ENCODE results near the gene CDYL2. TPM values are rescaled to one million over a fixed set of nuclear protein-coding genes. Genes with fewer than 3 reads are reported as not detected.

CDYL2 gene, protein sequence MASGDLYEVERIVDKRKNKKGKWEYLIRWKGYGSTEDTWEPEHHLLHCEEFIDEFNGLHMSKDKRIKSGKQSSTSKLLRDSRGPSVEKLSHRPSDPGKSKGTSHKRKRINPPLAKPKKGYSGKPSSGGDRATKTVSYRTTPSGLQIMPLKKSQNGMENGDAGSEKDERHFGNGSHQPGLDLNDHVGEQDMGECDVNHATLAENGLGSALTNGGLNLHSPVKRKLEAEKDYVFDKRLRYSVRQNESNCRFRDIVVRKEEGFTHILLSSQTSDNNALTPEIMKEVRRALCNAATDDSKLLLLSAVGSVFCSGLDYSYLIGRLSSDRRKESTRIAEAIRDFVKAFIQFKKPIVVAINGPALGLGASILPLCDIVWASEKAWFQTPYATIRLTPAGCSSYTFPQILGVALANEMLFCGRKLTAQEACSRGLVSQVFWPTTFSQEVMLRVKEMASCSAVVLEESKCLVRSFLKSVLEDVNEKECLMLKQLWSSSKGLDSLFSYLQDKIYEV
- 3.0 TPM for polyA plus RNA-seq (2013, experiment 1 of 4)
- polyA plus RNA-seq (2013, experiment 2 of 4) = 5.2 TPM
- 2.6 TPM for polyA plus RNA-seq (2013, experiment 3 of 4)
- polyA plus RNA-seq (2013, experiment 4 of 4) = 2.9 TPM

GRCh38 chr16:80804526-80805383, at the start of gene CDYL2:
CDYL2 (minus strand) TSS chr16:80804598; CDS start chr16:80804173, 425 bp downstream.
- WGBS, 2 experiments = 9% methylated on average over 63 of the region's 63 CpGs
- H3K4me3 ChIP-seq (ENCODE audit: insufficient read depth, low read depth, low read length) = peak within 1 kb of the TSS; percentile 54
- H3K27me3 ChIP-seq (ENCODE audit: control insufficient read depth, insufficient read depth, low read length, poor library complexity, severe bottlenecking) = peaks cover 52% of the 10 kb centered on the region
- no peaks in the 10 kb centered on the region for H3K4me1 ChIP-seq (ENCODE audit: control insufficient read depth, insufficient read depth, low read length)
- H3K27ac ChIP-seq (ENCODE audit: insufficient read depth, low read depth, low read length, poor library complexity, severe bottlenecking) = no peak within 1 kb of the TSS
- H3K36me3 ChIP-seq (ENCODE audit: control insufficient read depth, insufficient read depth, low read length) = no peaks in the 10 kb centered on the region
- H3K9me3 ChIP-seq (ENCODE audit: control insufficient read depth, low read length) = no peaks in the 10 kb centered on the region

- Histone ChIP-seq H3K27me3 (ENCODE audit: control insufficient read depth, insufficient read depth, low read length, poor library complexity, severe bottlenecking) (no peaks in the 10 kb centered on the region), H3K27ac (ENCODE audit: insufficient read depth, low read depth, low read length, poor library complexity, severe bottlenecking) (no peak overlapping the region), H3K4me1 (ENCODE audit: control insufficient read depth, insufficient read depth, low read length) (no peaks in the 10 kb centered on the region), H3K4me3 (ENCODE audit: insufficient read depth, low read depth, low read length) (no peak overlapping the region), H3K9me3 (ENCODE audit: control insufficient read depth, low read length) (no peaks in the 10 kb centered on the region), H3K36me3 (ENCODE audit: control insufficient read depth, insufficient read depth, low read length) (no peaks in the 10 kb centered on the region)
- WGBS, 2 experiments = 96 to 97% methylated on average over 5 of the region's 5 CpGs
Observed at GRCh38 chr16:80852261-80852872, 48.0 kb upstream of the CDYL2 start.

- H3K4me1 ChIP-seq (ENCODE audit: control insufficient read depth, insufficient read depth, low read length) = no peaks in the 10 kb centered on the region
- H3K36me3 ChIP-seq (ENCODE audit: control insufficient read depth, insufficient read depth, low read length) = no peaks in the 10 kb centered on the region
- H3K4me3 ChIP-seq (ENCODE audit: insufficient read depth, low read depth, low read length) = no peak overlapping the region
- H3K9me3 ChIP-seq (ENCODE audit: control insufficient read depth, low read length) = no peaks in the 10 kb centered on the region
- H3K27ac ChIP-seq (ENCODE audit: insufficient read depth, low read depth, low read length, poor library complexity, severe bottlenecking) = no peak overlapping the region
- no peaks in the 10 kb centered on the region for H3K27me3 ChIP-seq (ENCODE audit: control insufficient read depth, insufficient read depth, low read length, poor library complexity, severe bottlenecking)
- WGBS, 2 experiments = 96 to 97% methylated on average over 6 of the region's 6 CpGs
Observed at GRCh38 chr16:80851831-80852230, 47.4 kb upstream of the CDYL2 start.

GRCh38 chr16:80850757-80851156, 46.4 kb upstream of the CDYL2 start:
- Histone ChIP-seq H3K27ac (ENCODE audit: insufficient read depth, low read depth, low read length, poor library complexity, severe bottlenecking) (no peak overlapping the region), H3K9me3 (ENCODE audit: control insufficient read depth, low read length) (no peaks in the 10 kb centered on the region), H3K4me1 (ENCODE audit: control insufficient read depth, insufficient read depth, low read length) (no peaks in the 10 kb centered on the region), H3K36me3 (ENCODE audit: control insufficient read depth, insufficient read depth, low read length) (no peaks in the 10 kb centered on the region), H3K27me3 (ENCODE audit: control insufficient read depth, insufficient read depth, low read length, poor library complexity, severe bottlenecking) (no peaks in the 10 kb centered on the region), H3K4me3 (ENCODE audit: insufficient read depth, low read depth, low read length) (no peak overlapping the region)

DNA sequence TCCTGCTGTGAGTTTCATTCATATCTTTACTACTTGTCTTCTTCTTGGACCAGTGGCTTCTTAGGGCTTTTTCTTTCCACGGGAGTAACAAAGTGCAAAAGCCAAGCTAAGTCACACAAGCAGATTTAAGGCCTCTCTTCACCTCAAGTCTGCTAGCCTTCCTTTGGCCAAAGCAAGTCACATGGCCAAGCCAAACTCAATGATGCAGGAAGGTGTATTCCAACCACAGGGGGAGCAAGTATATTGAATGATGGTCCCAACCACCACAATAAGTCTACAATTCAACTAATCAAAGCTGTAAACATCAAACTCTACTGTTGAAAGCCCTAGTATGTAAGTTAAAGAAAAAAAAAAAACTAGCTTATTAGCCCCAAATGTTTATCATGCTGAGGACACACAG, 44.5 kb upstream of the CDYL2 start:
- Histone ChIP-seq H3K4me3 (ENCODE audit: insufficient read depth, low read depth, low read length) (no peak overlapping the region), H3K27ac (ENCODE audit: insufficient read depth, low read depth, low read length, poor library complexity, severe bottlenecking) (no peak overlapping the region), H3K4me1 (ENCODE audit: control insufficient read depth, insufficient read depth, low read length) (no peaks in the 10 kb centered on the region), H3K27me3 (ENCODE audit: control insufficient read depth, insufficient read depth, low read length, poor library complexity, severe bottlenecking) (no peaks in the 10 kb centered on the region), H3K9me3 (ENCODE audit: control insufficient read depth, low read length) (no peaks in the 10 kb centered on the region), H3K36me3 (ENCODE audit: control insufficient read depth, insufficient read depth, low read length) (no peaks in the 10 kb centered on the region)
- 88% methylated on average over 1 of the region's 1 CpG for WGBS, 2 experiments

DNA sequence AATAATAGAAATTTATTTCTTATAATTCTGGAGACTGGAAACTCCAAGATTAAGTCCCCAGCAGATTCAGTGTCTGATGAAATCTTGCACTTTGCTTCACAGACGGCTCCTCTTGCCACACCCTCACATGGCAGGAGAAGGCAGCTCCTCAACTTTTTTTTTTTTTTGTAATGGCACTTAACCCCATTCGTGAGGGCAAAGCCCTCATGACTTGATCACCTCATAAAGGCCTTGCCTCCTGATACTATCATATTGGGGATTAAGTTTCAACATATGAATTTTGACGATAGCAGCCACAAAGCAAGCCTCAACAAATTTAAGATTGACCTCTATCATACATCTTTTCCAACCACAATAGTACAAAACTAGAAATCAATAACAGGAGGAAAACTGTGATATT, 42.3 kb upstream of the CDYL2 start:
- Histone ChIP-seq H3K9me3 (ENCODE audit: control insufficient read depth, low read length) (no peaks in the 10 kb centered on the region), H3K27me3 (ENCODE audit: control insufficient read depth, insufficient read depth, low read length, poor library complexity, severe bottlenecking) (no peaks in the 10 kb centered on the region), H3K27ac (ENCODE audit: insufficient read depth, low read depth, low read length, poor library complexity, severe bottlenecking) (no peak overlapping the region), H3K36me3 (ENCODE audit: control insufficient read depth, insufficient read depth, low read length) (no peaks in the 10 kb centered on the region), H3K4me1 (ENCODE audit: control insufficient read depth, insufficient read depth, low read length) (no peaks in the 10 kb centered on the region), H3K4me3 (ENCODE audit: insufficient read depth, low read depth, low read length) (no peak overlapping the region)
- 73 to 90% methylated on average over 3 of the region's 3 CpGs for WGBS, 2 experiments

DNA sequence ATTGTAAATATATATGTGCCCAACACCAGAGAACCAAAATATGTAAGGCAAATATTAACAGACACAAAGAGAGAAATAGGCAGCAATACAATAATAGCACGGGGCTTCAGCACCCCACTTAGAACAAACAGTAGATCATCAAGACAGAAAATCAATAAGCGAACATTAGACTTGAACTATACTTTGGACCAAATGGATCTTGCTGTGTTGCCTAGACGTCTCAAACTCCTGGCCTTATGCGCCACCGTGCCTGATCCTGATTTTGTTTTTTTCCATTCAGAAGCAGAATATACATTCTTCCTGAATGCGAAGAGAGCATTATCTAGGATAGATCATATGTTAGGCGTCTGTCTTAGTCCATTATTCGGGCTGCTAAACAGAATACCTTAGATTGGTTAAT, 41.9 kb upstream of the CDYL2 start:
- 94% methylated on average over 6 to 8 of the region's 8 CpGs for WGBS, 2 experiments
- no peaks in the 10 kb centered on the region for H3K4me1 ChIP-seq (ENCODE audit: control insufficient read depth, insufficient read depth, low read length)
- no peak overlapping the region for H3K4me3 ChIP-seq (ENCODE audit: insufficient read depth, low read depth, low read length)
- no peaks in the 10 kb centered on the region for H3K36me3 ChIP-seq (ENCODE audit: control insufficient read depth, insufficient read depth, low read length)
- no peaks in the 10 kb centered on the region for H3K9me3 ChIP-seq (ENCODE audit: control insufficient read depth, low read length)
- H3K27ac ChIP-seq (ENCODE audit: insufficient read depth, low read depth, low read length, poor library complexity, severe bottlenecking) = no peak overlapping the region
- H3K27me3 ChIP-seq (ENCODE audit: control insufficient read depth, insufficient read depth, low read length, poor library complexity, severe bottlenecking) = no peaks in the 10 kb centered on the region

DNA sequence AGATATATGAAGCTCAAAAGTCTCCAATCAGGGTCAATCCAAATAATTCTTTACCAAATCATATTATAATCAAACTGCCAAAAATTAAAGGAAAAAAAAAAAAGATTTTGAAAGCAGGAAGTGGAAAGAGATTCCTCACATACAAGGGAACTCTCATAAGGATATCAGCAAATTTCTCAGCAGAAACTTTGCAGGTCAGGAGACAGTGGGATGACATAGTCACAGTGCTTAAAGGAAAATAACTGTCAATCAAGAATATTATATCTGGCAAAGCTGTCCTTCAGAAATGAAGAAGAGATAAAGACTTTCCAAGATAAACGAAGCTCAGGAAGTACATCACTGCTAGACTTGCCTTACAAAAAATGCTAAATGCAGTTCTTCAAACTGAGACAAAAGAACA, 40.0 kb upstream of the CDYL2 start:
- Histone ChIP-seq H3K9me3 (ENCODE audit: control insufficient read depth, low read length) (no peaks in the 10 kb centered on the region), H3K36me3 (ENCODE audit: control insufficient read depth, insufficient read depth, low read length) (no peaks in the 10 kb centered on the region), H3K27me3 (ENCODE audit: control insufficient read depth, insufficient read depth, low read length, poor library complexity, severe bottlenecking) (no peaks in the 10 kb centered on the region), H3K27ac (ENCODE audit: insufficient read depth, low read depth, low read length, poor library complexity, severe bottlenecking) (no peak overlapping the region), H3K4me1 (ENCODE audit: control insufficient read depth, insufficient read depth, low read length) (no peaks in the 10 kb centered on the region), H3K4me3 (ENCODE audit: insufficient read depth, low read depth, low read length) (no peak overlapping the region)
- 100% methylated on average over 1 of the region's 1 CpG for WGBS, 2 experiments

GRCh38 chr16:80841231-80841630, 36.8 kb upstream of the CDYL2 start:
- H3K4me3 ChIP-seq (ENCODE audit: insufficient read depth, low read depth, low read length) = no peak overlapping the region
- no peak overlapping the region for H3K27ac ChIP-seq (ENCODE audit: insufficient read depth, low read depth, low read length, poor library complexity, severe bottlenecking)
- H3K27me3 ChIP-seq (ENCODE audit: control insufficient read depth, insufficient read depth, low read length, poor library complexity, severe bottlenecking) = no peaks in the 10 kb centered on the region

More at GRCh38 chr16:80841231-80841630, 36.8 kb upstream of the CDYL2 start:
- Histone ChIP-seq H3K36me3 (ENCODE audit: control insufficient read depth, insufficient read depth, low read length) (no peaks in the 10 kb centered on the region), H3K4me1 (ENCODE audit: control insufficient read depth, insufficient read depth, low read length) (peaks cover 3% of the 10 kb centered on the region), H3K9me3 (ENCODE audit: control insufficient read depth, low read length) (no peaks in the 10 kb centered on the region)

Measured in ectodermal cell (in vitro differentiated cells).